Kidney (tissue), 14 donors: ENCODE measurements around the gene NT5C1A. TPM values are rescaled to one million over a fixed set of nuclear protein-coding genes. Genes with fewer than 3 reads are reported as not detected.

Source experiments
- DNase-seq, 5 donors: peaks; one replicate each; pipeline ENCODE4 v3.0.0-alpha.2; 2013 to 2020
- FAIRE-seq: peaks from 2 replicates; lab custom pipeline; 2012; peaks lifted over from hg19 to GRCh38; lab: Jason Lieb, UNC
- H3K27ac ChIP-seq, 2 donors: one replicate each; pipeline ENCODE4 v1.7.0; 2013; ENCODE audit warnings: low read depth in 2 of 2, low read length in 2 of 2, inconsistent platforms in 1 of 2
- H3K27me3 ChIP-seq: one replicate; pipeline ENCODE4 v1.7.1; 2013; ENCODE audit warnings: low read length, inconsistent platforms; ENCODE audit not compliant: control insufficient read depth, insufficient read depth
- H3K36me3 ChIP-seq, 3 donors: one replicate each; pipeline versions ENCODE4 v1.7.0 to v1.7.1; 2013; ENCODE audit warnings: low read length in 3 of 3, control low read depth in 1 of 3, inconsistent platforms in 1 of 3; ENCODE audit not compliant: insufficient read depth in 3 of 3, control insufficient read depth in 2 of 3
- H3K4me1 ChIP-seq, 3 donors: one replicate each; pipeline versions ENCODE4 v1.7.0 to v1.7.1; 2013; ENCODE audit warnings: low read length in 3 of 3, inconsistent platforms in 1 of 3, low read depth in 1 of 3; ENCODE audit not compliant: control insufficient read depth in 2 of 3, insufficient read depth in 2 of 3
- H3K4me3 ChIP-seq, 3 donors: one replicate each; pipeline versions ENCODE4 v1.7.0 to v1.8.1; 2013; ENCODE audit warnings: low read length in 3 of 3, control low read depth in 1 of 3, inconsistent platforms in 1 of 3
- H3K9ac ChIP-seq, 3 donors: one replicate each; pipeline versions ENCODE4 v1.7.0 to v1.7.1; 2013; ENCODE audit warnings: low read length in 3 of 3, control low read depth in 1 of 3, inconsistent platforms in 1 of 3
- H3K9me3 ChIP-seq, 3 donors: one replicate each; pipeline versions ENCODE4 v1.7.0 to v1.7.1; 2013; ENCODE audit warnings: low read length in 3 of 3, control low read depth in 1 of 3, inconsistent platforms in 1 of 3; ENCODE audit not compliant: control insufficient read depth in 2 of 3, insufficient read depth in 1 of 3
- CTCF ChIP-seq: IDR thresholded peaks from 3 replicates; pipeline ENCODE4 v1.5.1; 2012; ENCODE audit warnings: mild to moderate bottlenecking, moderate library complexity, borderline replicate concordance; ENCODE audit not compliant: insufficient read depth; ENCODE audit errors: extremely low read depth
- intact Hi-C: fragments of 100-400 bp; cut with DNase I; formaldehyde crosslinking; loops from one replicate; pipeline ENCODE4 v1.11.1; 2022
- polyA plus RNA-seq: library from polyadenylated mRNA; stranded (reverse); fragments of 350-450 nt; fragmentation: Illumina TruSeq; extraction: RNeasy Lipid Tissue Mini Kit (QIAGEN cat#74804); gene quantifications from one replicate; pipeline ENCODE4 v1.2.3, GENCODE V29; 2014; ENCODE audit warnings: low read depth, low replicate concordance; ENCODE audit not compliant: insufficient read depth
- total RNA-seq: library from RNA; stranded (reverse); fragmentation: NEBNext Ultra II Directional; extraction: Animal tissue kit (Norgen Biotek cat#: 25700); gene quantifications from one replicate; pipeline ENCODE4 v1.2.1, GENCODE V29; 2021
- donor health status: control.
- donor health status: control.
- donor health status: control.
- donor health status: control.
- donor health status: control.
- donor health status: DM: yes; HTN: yes; CAD: no.
- donor health status: Normal renal cell carcinoma (clear cell type).

The NT5C1A gene
- total and polyA plus RNA-seq, 2 donors from 2014 or later = 0.62 to 2.0 TPM

GRCh38 chr1:39626646-39627045, 45.3 kb downstream of the NT5C1A start:
- peaks cover 0 to 2% (median 0%) of the 10 kb centered on the region in 3 donors for H3K36me3 ChIP-seq

DNA sequence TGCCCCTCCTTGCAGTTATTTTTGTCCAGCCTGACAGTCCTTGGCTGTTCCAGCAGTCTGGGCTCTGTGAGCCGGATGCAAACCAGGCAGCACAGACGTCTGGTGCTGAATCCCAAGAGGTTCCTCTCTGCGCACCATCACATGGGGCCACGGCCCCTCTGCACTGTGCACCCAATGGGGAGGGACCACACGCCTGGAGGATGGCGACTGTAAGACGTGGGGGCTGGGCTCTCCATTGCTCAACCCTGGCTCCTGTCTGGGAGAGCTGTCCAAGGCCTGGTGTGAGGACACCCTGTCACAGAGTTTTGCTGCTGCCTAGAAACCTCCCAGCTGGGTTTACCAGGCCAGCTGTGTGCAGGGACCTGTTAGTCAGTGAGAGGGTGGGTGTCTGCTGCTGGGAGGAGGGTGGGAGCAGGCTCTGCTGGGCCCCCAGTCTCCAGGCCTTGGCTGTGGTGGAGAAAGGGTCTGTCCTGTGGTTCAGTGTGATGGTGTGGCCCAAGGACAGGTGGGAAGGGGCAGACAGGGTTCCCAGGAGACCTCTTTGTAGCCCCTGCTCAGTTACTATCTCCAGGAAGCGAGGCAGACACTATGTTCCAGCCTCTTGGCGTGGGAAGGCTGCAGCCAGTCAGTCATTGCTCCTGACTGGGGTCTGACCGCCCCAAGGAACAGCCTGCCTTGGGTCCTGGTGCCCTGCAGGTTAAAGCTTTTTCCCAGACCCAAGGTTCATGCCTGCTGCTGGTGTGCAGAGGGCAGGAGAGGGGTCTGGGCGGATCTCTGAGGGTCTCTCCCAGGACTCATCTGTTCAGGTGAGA, 46.2 kb downstream of the NT5C1A start:
- DNase-seq = peak; percentile 67 to 95 (median 72)
- intact Hi-C loops = no loop called here
- Histone ChIP-seq H3K36me3 (no peaks in the 10 kb centered on the region), H3K4me3 (no peak overlapping the region), H3K27ac (peak overlapping the region; percentile 40 to 58), H3K4me1 (peaks cover 0 to 4% (median 0%) of the 10 kb centered on the region in 3 donors), H3K9me3 (no peaks in the 10 kb centered on the region), H3K9ac (no peak overlapping the region), H3K27me3 (no peaks in the 10 kb centered on the region)
- no peak for FAIRE-seq
- no peak for TF ChIP-seq CTCF

More at GRCh38 chr1:39626646-39627045, 45.3 kb downstream of the NT5C1A start:
- FAIRE-seq (no peak), DNase-seq (no peak)
- Histone ChIP-seq H3K9me3 (no peaks in the 10 kb centered on the region), H3K4me3 (no peak overlapping the region), H3K27ac (peak overlapping the region; percentile 40 to 58), H3K4me1 (peaks cover 0 to 4% (median 0%) of the 10 kb centered on the region in 3 donors), H3K27me3 (no peaks in the 10 kb centered on the region), H3K9ac (no peak overlapping the region)
- TF ChIP-seq CTCF = no peak
- intact Hi-C loops = no loop called here

DNA sequence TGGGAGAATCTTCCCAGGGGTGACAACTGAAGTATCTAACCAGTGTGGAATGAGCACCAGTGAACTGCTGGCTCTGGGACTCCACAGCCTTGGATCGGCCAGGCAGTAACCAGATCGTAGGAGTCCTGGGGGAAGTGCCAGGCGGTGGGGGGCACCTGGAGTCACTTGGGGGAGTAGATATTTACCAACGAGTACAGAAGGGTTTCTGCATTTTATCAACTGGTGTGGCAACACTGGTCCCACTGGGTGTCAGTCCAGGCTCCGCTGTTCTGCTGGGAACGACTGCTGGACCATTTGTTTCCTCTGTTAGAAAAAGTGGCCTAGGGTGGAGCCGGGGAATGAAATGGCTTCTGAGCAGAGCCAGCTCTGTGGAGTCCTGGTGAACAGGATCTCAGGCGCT, 46.9 kb downstream of the NT5C1A start:
- H3K9me3 ChIP-seq = no peaks in the 10 kb centered on the region
- H3K9ac ChIP-seq = no peak overlapping the region
- H3K36me3 ChIP-seq = no peaks in the 10 kb centered on the region
- peaks cover 0 to 4% (median 0%) of the 10 kb centered on the region in 3 donors for H3K4me1 ChIP-seq
- H3K4me3 ChIP-seq = no peak overlapping the region
- FAIRE-seq = no peak
- H3K27me3 ChIP-seq = no peaks in the 10 kb centered on the region
- peak overlapping the region in 1 of 2 donors; percentile 37 for H3K27ac ChIP-seq
- DNase-seq = no peak
- intact Hi-C loops = no loop called here
- TF ChIP-seq CTCF = no peak
